ENCODE measurements around the gene AHNAK2.
"Not testable (repeated sequence)": the region's sequence is repeated elsewhere in the genome, so short reads cannot be mapped to it uniquely, and the experiment has no call there.

AHNAK2 gene

DNA sequence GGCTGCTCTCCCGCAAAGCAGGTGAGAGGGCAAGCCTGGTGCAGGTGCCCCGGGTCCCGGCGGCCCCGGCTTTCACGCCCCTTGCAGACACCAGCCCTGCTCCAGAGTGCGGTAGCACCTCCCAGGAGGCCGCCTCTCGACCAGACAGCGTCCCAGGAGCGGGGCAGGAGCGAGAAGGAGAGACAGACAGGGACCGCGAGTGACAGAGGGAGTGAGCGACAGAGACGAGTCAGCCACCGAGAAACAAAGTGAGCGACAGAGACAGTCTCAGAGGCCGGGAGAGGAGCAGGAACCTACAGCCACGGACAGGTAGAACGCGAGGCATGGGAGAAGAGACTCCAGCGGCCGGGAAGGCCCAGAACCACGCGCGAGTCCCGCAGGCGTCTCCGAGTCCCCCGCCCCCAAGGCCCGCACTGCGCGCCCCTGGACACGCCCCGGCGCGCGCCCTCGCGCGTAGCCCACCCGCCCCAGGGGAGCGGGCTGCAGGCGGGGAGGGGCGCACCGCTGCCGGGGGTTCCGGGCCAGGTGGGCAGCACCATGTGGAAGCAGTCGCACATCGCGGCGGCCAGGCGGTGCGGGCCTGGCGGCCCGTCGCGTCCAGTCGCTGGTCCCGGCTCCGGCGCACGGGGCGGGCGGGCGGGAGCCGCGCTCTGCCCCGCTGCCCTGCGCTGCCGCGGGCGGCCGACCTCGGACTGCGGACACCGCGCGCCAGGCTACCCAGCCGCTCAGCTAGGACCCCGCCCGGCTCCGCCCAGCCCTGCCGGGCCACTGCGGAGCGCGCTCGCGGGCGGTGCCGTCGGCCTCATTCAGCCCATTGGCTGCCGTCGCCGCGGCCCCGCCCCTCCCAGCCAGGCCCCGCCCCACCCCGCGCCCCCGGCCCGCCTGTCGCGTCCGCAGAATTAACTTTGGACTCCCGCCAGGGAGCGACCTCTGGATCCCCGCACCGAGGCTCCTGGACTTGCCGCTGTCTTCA is at the start of gene AHNAK2:
Gene AHNAK2 (minus strand): TSS at position 694 of the 973 bp plus-strand sequence. CDS start 137 bp downstream, at position 557.
- peak; percentile 36 for DNase-seq (ENCODE audit: low read depth)
- peak within 1 kb of the TSS; percentile 52 for H3K4me3 ChIP-seq (ENCODE audit: low read depth, low read length)

DNA sequence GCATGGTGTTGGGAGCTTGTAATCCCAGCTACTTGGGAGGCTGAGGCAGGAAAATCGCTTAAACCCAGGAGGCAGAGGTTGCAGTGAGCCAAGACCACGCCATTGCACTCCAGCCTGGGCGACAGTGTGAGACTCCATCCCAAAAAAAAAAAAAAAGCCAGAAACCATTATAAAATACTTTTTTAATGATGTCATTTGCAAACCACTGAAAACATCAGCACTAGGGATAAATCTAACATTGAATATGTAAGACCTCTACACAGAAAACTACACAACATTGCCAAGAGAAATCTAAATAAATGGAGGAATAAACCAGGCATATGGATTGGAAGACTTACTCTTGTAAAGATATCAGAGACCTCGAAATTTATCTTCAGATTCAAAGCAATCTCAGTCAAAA is 49.5 kb upstream of the AHNAK2 start:
- not testable (repeated sequence) for H3K4me3 ChIP-seq (ENCODE audit: low read depth, low read length); DNase-seq (ENCODE audit: low read depth)

- H3K4me3 ChIP-seq (ENCODE audit: low read depth, low read length), result no peak overlapping the region
- no peak for DNase-seq (ENCODE audit: low read depth)
These were observed 48.8 kb upstream of the AHNAK2 start for GRCh38 chr14:105026802-105027563.

- H3K4me3 ChIP-seq (ENCODE audit: low read depth, low read length), result no peak overlapping the region
- peak; percentile 72 for DNase-seq (ENCODE audit: low read depth)
These were observed 48.0 kb upstream of the AHNAK2 start for GRCh38 chr14:105026033-105026785.

GRCh38 chr14:105025429-105025828 is 47.3 kb upstream of the AHNAK2 start:
- DNase-seq (ENCODE audit: low read depth), result no peak
- no peak overlapping the region for H3K4me3 ChIP-seq (ENCODE audit: low read depth, low read length)

- no peak overlapping the region for H3K4me3 ChIP-seq (ENCODE audit: low read depth, low read length)
- peak; percentile 64 for DNase-seq (ENCODE audit: low read depth)
These were observed 45.8 kb upstream of the AHNAK2 start for GRCh38 chr14:105023791-105024480.

- no peak for DNase-seq (ENCODE audit: low read depth)
- H3K4me3 ChIP-seq (ENCODE audit: low read depth, low read length), result no peak overlapping the region
These were observed 45.0 kb upstream of the AHNAK2 start for GRCh38 chr14:105023144-105023543.

GRCh38 chr14:105022276-105022670 is 44.1 kb upstream of the AHNAK2 start:
- peak overlapping the region; percentile 74 for H3K4me3 ChIP-seq (ENCODE audit: low read depth, low read length)
- no peak for DNase-seq (ENCODE audit: low read depth)

- peak overlapping the region; percentile 74 for H3K4me3 ChIP-seq (ENCODE audit: low read depth, low read length)
- DNase-seq (ENCODE audit: low read depth), result no peak
These were observed 43.6 kb upstream of the AHNAK2 start for GRCh38 chr14:105021656-105022275.

DNA sequence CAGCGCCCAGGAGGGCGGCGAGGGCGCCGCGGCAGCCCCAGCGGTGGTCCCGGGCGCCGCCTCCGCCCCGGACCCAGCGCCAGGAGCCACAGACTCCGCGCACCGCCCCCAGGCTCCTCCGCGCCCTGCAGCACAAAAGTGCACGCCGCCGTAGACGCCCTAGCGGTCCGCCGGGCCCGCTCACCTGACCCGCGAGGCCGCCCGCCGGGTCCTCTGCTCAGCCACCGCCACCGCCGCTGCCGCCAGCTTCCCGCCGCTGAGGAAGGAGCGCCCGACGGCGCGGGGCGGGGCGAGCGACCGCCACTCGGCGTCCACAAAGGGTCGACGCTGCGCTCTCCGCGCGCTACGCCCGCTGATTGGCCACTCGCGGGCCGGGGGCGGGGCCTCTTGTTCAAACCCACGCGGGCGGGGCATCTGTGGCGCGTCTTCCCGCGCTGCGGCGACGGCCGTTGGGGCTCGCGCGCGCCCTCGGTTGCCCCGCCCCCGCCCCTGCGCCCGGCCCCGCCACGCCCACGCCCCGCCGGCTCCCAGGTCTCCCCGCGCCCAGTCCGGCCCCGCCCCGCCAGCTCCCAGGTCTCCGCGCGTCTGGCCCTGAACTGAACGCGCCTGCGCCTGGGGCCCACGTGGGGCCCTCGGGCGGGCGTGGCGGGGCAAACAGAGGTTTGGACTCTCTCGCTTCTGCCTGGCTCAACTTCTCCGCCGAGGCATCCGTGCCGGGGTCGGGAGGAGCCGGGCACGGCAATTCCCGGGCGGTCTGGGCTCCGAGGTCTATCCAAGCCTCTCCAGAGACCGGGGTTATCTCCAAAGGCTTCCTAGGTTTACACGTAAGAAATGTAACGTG is 42.9 kb upstream of the AHNAK2 start, which contains the start of gene CDCA4:
Gene CDCA4 (minus strand): TSS at position 269 of the 841 bp plus-strand sequence. CDS start 9,154 bp downstream, outside the sequence.
- H3K4me3 ChIP-seq (ENCODE audit: low read depth, low read length), result peak within 1 kb of the TSS; percentile 76
- DNase-seq (ENCODE audit: low read depth), result peak; percentile 77

- DNase-seq (ENCODE audit: low read depth), result no peak
- peak overlapping the region; percentile 76 for H3K4me3 ChIP-seq (ENCODE audit: low read depth, low read length)
These were observed 42.0 kb upstream of the AHNAK2 start for GRCh38 chr14:105019861-105020814.

GRCh38 chr14:105018414-105018813 is 40.2 kb upstream of the AHNAK2 start:
- H3K4me3 ChIP-seq (ENCODE audit: low read depth, low read length), result no peak overlapping the region
- no peak for DNase-seq (ENCODE audit: low read depth)

DNA sequence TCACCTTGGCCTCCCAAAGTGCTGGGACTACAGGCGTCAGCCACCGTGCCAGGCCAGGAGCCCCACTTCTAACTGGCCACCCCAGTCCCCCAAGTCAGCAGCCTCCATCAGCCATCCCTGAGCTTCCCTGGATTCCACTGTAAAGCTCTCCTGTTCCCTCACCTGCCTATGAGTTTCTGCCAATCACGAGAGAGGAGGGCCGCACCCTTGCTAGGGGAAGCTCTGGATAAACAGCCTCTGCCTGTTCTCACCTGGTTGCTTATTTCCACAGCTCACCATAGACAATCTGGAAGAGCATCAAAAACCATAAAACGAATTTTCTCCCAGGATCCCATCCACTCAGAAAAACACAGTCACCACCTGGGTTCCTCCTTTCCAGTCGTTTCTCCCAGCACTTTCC is 37.7 kb upstream of the AHNAK2 start:
- no peak for DNase-seq (ENCODE audit: low read depth)
- H3K4me3 ChIP-seq (ENCODE audit: low read depth, low read length), result no peak overlapping the region

- no peak for DNase-seq (ENCODE audit: low read depth)
- no peak overlapping the region for H3K4me3 ChIP-seq (ENCODE audit: low read depth, low read length)
These were observed 37.1 kb upstream of the AHNAK2 start for GRCh38 chr14:105015242-105015641.

DNA sequence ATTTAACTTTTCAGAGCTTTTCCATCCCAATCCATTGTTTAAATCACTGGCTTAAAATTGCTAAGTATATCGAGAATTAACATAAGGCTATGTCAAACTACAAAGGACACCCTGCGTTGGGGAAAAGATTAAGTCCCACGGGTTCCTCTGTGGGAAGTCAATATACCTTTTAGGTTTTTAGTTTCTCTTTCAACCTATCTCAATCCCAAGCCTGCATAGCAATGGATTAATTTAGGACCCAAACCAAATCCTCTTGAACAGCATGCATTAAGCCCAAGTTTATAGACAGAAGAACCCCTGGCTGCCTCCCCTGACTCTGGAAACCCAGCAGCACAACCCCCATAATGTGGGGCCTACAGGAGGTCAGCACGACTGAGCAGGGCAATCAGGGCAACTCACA is 36.5 kb upstream of the AHNAK2 start:
- no peak for DNase-seq (ENCODE audit: low read depth)
- peak overlapping the region; percentile 11 for H3K4me3 ChIP-seq (ENCODE audit: low read depth, low read length)

DNA sequence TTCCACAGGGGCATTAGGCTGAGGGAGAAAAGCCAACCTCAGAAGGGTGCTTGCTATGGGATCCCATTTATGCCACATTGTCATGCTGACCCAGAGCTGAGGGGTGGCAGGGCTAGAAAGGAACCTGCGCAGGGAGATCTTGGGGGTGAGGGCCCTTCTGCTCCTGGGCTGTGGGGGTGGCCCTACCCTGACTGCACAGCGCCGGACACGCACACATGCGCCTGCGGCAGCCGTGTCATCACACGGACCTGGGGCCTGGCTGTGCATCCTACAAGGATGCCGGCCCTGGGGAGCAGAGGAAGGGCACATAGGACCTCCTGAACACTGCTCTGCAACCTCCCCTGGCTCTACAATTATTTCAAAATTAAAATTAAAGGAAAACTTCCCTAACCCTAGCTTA is 35.9 kb upstream of the AHNAK2 start:
- no peak overlapping the region for H3K4me3 ChIP-seq (ENCODE audit: low read depth, low read length)

More for the DNA sequence above, 35.9 kb upstream of the AHNAK2 start:
- no peak for DNase-seq (ENCODE audit: low read depth)
